GM12878 (cell line): Measurements from ENCODE around the gene MPIG6B. TPM values are rescaled to one million over a fixed set of nuclear protein-coding genes. Genes with fewer than 3 reads are reported as not detected.

Experiments
- ATAC-seq: fragments of 200-7000 bp; cut with Tn5 transposase; 3 replicates; pipeline ENCODE4 v1.9.1; 2020; ENCODE audit warnings: mild to moderate bottlenecking, moderate library complexity
- BruUV-seq: library from RNA; stranded (reverse); fragments of 400-500 nt; replicated peaks from 2 replicates; lab custom pipeline; 2021; lab: Mats Ljungman, UMichigan
- CTCF ChIA-PET: fragments of 300-600 bp; sonication (Branson Sonifier 250); formaldehyde crosslinking; extraction: SDS; loops from one replicate; lab custom pipeline; 2021; ENCODE audit warnings: inconsistent platforms; lab: Yijun Ruan, JAX
- POLR2A ChIA-PET: fragments of 350-600 bp; formaldehyde crosslinking; extraction: SDS; loops from one replicate; lab custom pipeline; 2021; ENCODE audit warnings: inconsistent platforms; lab: Charles Lee
- RAD21 ChIA-PET: fragments of 300-600 bp; sonication (Branson Sonifier 250); formaldehyde crosslinking; loops from one replicate; lab custom pipeline; 2023; ENCODE audit warnings: antibody characterized with exemption; ENCODE audit not compliant: unreplicated experiment; lab: Charles Lee
- SMC1A ChIA-PET: fragments of 300-600 bp; sonication (Branson Sonifier 250); formaldehyde crosslinking; loops from one replicate; lab custom pipeline; 2023; ENCODE audit not compliant: unreplicated experiment, uncharacterized antibody; lab: Charles Lee
- DNase-seq: peaks from one replicate; pipeline ENCODE4 v3.0.0-alpha.2; 2011; ENCODE audit warnings: low read depth, low spot score
- FAIRE-seq: peaks from 3 replicates; lab custom pipeline; 2011; peaks lifted over from hg19 to GRCh38; lab: Jason Lieb, UNC
- H2AFZ ChIP-seq: 2 replicates; pipeline ENCODE4 v1.6.0; 2011; ENCODE audit warnings: low read depth, low read length, control low read depth; ENCODE audit not compliant: control insufficient read depth
- H3K27ac ChIP-seq: 2 replicates; pipeline ENCODE4 v1.5.1; 2011; ENCODE audit warnings: control low read depth; ENCODE audit not compliant: control insufficient read depth, insufficient read depth
- H3K27me3 ChIP-seq, 2 experiments: replicated peaks in 1 of 2; 2 replicates each; pipeline versions ENCODE4 v1.6.0 to v1.6.1; 2011; ENCODE audit warnings: low read length in 1 of 2; ENCODE audit not compliant: control insufficient read depth in 2 of 2, insufficient read depth in 2 of 2
- H3K36me3 ChIP-seq, 2 experiments: 2 replicates each; pipeline ENCODE4 v1.5.1; 2011; ENCODE audit warnings: low read length in 1 of 2; ENCODE audit not compliant: control insufficient read depth in 2 of 2, insufficient read depth in 2 of 2
- H3K4me1 ChIP-seq: 2 replicates; pipeline ENCODE4 v1.6.1; 2011; ENCODE audit warnings: mild to moderate bottlenecking, low read length, moderate library complexity, mixed read lengths; ENCODE audit not compliant: control insufficient read depth, insufficient read depth
- H3K4me2 ChIP-seq: 2 replicates; pipeline ENCODE4 v1.6.0; 2011; ENCODE audit warnings: control low read depth; ENCODE audit not compliant: control insufficient read depth, insufficient read depth
- H3K4me3 ChIP-seq: fragments of 200-600 bp; sonication (generic); 2 replicates; pipeline ENCODE4 v1.5.1; 2016
- H3K79me2 ChIP-seq: 2 replicates; pipeline ENCODE4 v1.6.0; 2011; ENCODE audit warnings: low read length; ENCODE audit not compliant: control insufficient read depth, insufficient read depth
- H3K9ac ChIP-seq: 2 replicates; pipeline ENCODE4 v1.8.0; 2011; ENCODE audit warnings: low read length, control low read depth, mixed read lengths; ENCODE audit not compliant: control insufficient read depth, insufficient read depth
- H3K9me3 ChIP-seq: replicated peaks from 3 replicates; pipeline ENCODE4 v1.5.1; 2011; ENCODE audit warnings: mild to moderate bottlenecking, low read length; ENCODE audit not compliant: control insufficient read depth, insufficient read depth
- H4K20me1 ChIP-seq: 2 replicates; pipeline ENCODE4 v1.6.0; 2011; ENCODE audit not compliant: control insufficient read depth, insufficient read depth
- DPF2 ChIP-seq: fragments of 450-650 bp; IDR thresholded peaks from 2 replicates; pipeline ENCODE4 v1.6.1; 2017; ENCODE audit warnings: mild to moderate bottlenecking
- JUND ChIP-seq: IDR thresholded peaks from 2 replicates; pipeline ENCODE4 v1.6.1; 2012; ENCODE audit warnings: low read depth, mild to moderate bottlenecking, low read length, improper control_type of control experiment, moderate library complexity
- MYB ChIP-seq: fragments of 150-350 bp; IDR thresholded peaks from 2 replicates; pipeline ENCODE4 v1.6.1; 2014; ENCODE audit warnings: mild to moderate bottlenecking, low read depth, low read length, borderline replicate concordance
- NFYB ChIP-seq: IDR thresholded peaks from 2 replicates; pipeline ENCODE4 v1.6.1; 2011; ENCODE audit warnings: low read depth, mild to moderate bottlenecking, low read length, improper control_type of control experiment, moderate library complexity; ENCODE audit not compliant: insufficient read depth
- PAX8 ChIP-seq: fragments of 450-650 bp; IDR thresholded peaks from 2 replicates; pipeline ENCODE4 v1.6.1; 2017; ENCODE audit warnings: mild to moderate bottlenecking, moderate library complexity
- RBBP5 ChIP-seq: fragments of 200-600 bp; sonication (generic); conservative IDR thresholded peaks from 2 replicates; pipeline ENCODE4 v1.6.1; 2016
- RCOR1 ChIP-seq: conservative IDR thresholded peaks from 2 replicates; pipeline ENCODE4 v1.6.1; 2012; ENCODE audit warnings: low read depth, low read length, improper control_type of control experiment
- SMAD5 ChIP-seq: IDR thresholded peaks from 2 replicates; pipeline ENCODE4 v1.6.1; 2016; ENCODE audit warnings: antibody characterized with exemption, low read depth
- WGBS: methylation state at CpG from one replicate; pipeline ENCODE4 v1.1.6; 2016; ENCODE audit warnings: low lambda C conversion rate; ENCODE audit not compliant: insufficient replicate concordance, insufficient coverage; ENCODE audit errors: missing lambda C conversion rate; 5-methylcytosine and 5-hydroxymethylcytosine counted together
- in situ Hi-C: fragments of 300-500 bp; cut with MboI; formaldehyde crosslinking; loops from 9 replicates; pipeline ENCODE4 v1.14.3; 2018; ENCODE audit warnings: mixed read lengths
- intact Hi-C: fragments of 100-400 bp; cut with micrococcal nuclease; formaldehyde crosslinking; loops from one replicate; pipeline ENCODE4 v1.14.2; 2022; ENCODE audit not compliant: unreplicated experiment
- polyA plus RNA-seq, 11 experiments: library from polyadenylated mRNA; depleted of rRNA in 4 of 11; unstranded in 6 of 11; stranded (reverse) in 5 of 11; fragments of >200 nt; fragmentation: Nextera tagmentation in 4 of 11; fragmentation: Illumina TruSeq in 1 of 11; extraction: Ambion mirVana in 4 of 11; extraction: Trizol in 1 of 11; gene quantifications; 1 replicate in 1 of 11; 2 replicates in 10 of 11; pipeline versions ENCODE4 v1.2.1 to v1.2.3, GENCODE V29; 2011 to 2016; ENCODE audit warnings: inconsistent platforms in 2 of 11, missing spikeins in 2 of 11, low read depth in 1 of 11
- total RNA-seq, 4 experiments: library from RNA; depleted of rRNA in 3 of 4; stranded (reverse); fragments of >200 nt in 3 of 4; fragmentation: Illumina TruSeq in 1 of 4; extraction: Trizol in 1 of 4; gene quantifications; 2 replicates each; pipeline versions ENCODE4 v1.2.1 to v1.2.3, GENCODE V29; 2013 to 2021
- TF ChIP-seq, protein P1 (sequence below): fragments of 450-650 bp; formaldehyde crosslinking; IDR thresholded peaks from 2 replicates; pipeline ENCODE4 v1.4.0; 2020; ENCODE audit warnings: mild to moderate bottlenecking, moderate library complexity
- TF ChIP-seq, protein P2 (sequence below): fragments of 450-650 bp; IDR thresholded peaks from 2 replicates; pipeline ENCODE4 v1.6.1; 2017; ENCODE audit warnings: borderline replicate concordance
- TF ChIP-seq, protein P3 (sequence below): fragments of 450-650 bp; IDR thresholded peaks from 2 replicates; pipeline ENCODE4 v1.6.1; 2017; ENCODE audit warnings: mild to moderate bottlenecking

Gene MPIG6B
- total and polyA plus RNA-seq, 10 of the 15 experiments (the other 5 are each of a cell fraction or from before 2014, with no cell fraction given), result not detected

DNA sequence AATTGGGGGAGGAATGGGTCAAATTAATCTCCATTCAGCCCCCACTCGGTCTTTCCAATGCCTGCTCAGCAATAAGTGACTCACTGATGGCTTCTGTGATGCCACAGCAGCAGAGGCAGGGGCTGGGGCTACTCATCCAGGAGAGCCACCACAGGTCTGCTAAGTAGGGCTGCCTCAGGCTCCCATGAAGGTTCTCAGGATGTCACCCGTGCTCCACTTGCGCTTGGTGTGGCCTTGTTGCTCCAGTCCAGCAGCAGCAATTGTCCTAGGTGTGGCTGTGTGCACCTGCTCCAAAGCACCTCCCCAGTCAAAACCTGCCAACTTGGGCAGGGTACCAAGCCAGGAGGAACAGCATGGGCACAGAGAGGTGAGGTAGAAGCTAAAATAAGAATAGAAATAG is 1.0 kb upstream of the MPIG6B start:
- no peaks in the 10 kb centered on the region for H3K9me3 ChIP-seq
- WGBS, result 86% methylated on average over 3 of the region's 3 CpGs

More for the DNA sequence above, 1.0 kb upstream of the MPIG6B start:
- Histone ChIP-seq H3K27ac (no peak overlapping the region), H3K36me3 (no peaks in the 10 kb centered on the region; a peak in 1 of 4 replicates), H3K27me3 (no peaks in the 10 kb centered on the region; a peak in 1 of 4 replicates), H3K79me2 (no peaks in the 10 kb centered on the region), H4K20me1 (no peaks in the 10 kb centered on the region), H3K9ac (no peak overlapping the region), H2AFZ (no peak overlapping the region), H3K4me2 (no peak overlapping the region), H3K4me1 (peaks cover 2% of the 10 kb centered on the region), H3K4me3 (no peak overlapping the region)
- TF ChIP-seq, protein P1, sequence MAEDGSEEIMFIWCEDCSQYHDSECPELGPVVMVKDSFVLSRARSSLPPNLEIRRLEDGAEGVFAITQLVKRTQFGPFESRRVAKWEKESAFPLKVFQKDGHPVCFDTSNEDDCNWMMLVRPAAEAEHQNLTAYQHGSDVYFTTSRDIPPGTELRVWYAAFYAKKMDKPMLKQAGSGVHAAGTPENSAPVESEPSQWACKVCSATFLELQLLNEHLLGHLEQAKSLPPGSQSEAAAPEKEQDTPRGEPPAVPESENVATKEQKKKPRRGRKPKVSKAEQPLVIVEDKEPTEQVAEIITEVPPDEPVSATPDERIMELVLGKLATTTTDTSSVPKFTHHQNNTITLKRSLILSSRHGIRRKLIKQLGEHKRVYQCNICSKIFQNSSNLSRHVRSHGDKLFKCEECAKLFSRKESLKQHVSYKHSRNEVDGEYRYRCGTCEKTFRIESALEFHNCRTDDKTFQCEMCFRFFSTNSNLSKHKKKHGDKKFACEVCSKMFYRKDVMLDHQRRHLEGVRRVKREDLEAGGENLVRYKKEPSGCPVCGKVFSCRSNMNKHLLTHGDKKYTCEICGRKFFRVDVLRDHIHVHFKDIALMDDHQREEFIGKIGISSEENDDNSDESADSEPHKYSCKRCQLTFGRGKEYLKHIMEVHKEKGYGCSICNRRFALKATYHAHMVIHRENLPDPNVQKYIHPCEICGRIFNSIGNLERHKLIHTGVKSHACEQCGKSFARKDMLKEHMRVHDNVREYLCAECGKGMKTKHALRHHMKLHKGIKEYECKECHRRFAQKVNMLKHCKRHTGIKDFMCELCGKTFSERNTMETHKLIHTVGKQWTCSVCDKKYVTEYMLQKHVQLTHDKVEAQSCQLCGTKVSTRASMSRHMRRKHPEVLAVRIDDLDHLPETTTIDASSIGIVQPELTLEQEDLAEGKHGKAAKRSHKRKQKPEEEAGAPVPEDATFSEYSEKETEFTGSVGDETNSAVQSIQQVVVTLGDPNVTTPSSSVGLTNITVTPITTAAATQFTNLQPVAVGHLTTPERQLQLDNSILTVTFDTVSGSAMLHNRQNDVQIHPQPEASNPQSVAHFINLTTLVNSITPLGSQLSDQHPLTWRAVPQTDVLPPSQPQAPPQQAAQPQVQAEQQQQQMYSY (CRISPR knock-in tag), result no peak
- TF ChIP-seq PAX8, result no peak
- TF ChIP-seq RCOR1, result no peak
- TF ChIP-seq MYB, result no peak
- TF ChIP-seq RBBP5, result no peak
- TF ChIP-seq, protein P2, sequence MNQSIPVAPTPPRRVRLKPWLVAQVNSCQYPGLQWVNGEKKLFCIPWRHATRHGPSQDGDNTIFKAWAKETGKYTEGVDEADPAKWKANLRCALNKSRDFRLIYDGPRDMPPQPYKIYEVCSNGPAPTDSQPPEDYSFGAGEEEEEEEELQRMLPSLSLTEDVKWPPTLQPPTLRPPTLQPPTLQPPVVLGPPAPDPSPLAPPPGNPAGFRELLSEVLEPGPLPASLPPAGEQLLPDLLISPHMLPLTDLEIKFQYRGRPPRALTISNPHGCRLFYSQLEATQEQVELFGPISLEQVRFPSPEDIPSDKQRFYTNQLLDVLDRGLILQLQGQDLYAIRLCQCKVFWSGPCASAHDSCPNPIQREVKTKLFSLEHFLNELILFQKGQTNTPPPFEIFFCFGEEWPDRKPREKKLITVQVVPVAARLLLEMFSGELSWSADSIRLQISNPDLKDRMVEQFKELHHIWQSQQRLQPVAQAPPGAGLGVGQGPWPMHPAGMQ, result no peak
- TF ChIP-seq, protein P3, sequence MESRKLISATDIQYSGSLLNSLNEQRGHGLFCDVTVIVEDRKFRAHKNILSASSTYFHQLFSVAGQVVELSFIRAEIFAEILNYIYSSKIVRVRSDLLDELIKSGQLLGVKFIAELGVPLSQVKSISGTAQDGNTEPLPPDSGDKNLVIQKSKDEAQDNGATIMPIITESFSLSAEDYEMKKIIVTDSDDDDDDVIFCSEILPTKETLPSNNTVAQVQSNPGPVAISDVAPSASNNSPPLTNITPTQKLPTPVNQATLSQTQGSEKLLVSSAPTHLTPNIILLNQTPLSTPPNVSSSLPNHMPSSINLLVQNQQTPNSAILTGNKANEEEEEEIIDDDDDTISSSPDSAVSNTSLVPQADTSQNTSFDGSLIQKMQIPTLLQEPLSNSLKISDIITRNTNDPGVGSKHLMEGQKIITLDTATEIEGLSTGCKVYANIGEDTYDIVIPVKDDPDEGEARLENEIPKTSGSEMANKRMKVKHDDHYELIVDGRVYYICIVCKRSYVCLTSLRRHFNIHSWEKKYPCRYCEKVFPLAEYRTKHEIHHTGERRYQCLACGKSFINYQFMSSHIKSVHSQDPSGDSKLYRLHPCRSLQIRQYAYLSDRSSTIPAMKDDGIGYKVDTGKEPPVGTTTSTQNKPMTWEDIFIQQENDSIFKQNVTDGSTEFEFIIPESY, result no peak
- no peak for TF ChIP-seq DPF2
- no peak for TF ChIP-seq SMAD5
- no peak for TF ChIP-seq NFYB
- no peak for TF ChIP-seq JUND
- intact Hi-C loops, result no loop called here
- ChIA-PET CTCF (interaction anchor here (2.8 kb wide), 1 partner anchor 48 kb away, joined by 12 read pairs; no protein-coding TSS in a partner anchor), SMC1A (interaction anchor here (1.3 kb wide), 1 partner anchor 48 kb away, joined by 5 read pairs; no protein-coding TSS in a partner anchor), POLR2A (no interaction called here), RAD21 (interaction anchor here (1.5 kb wide), 1 partner anchor 48 kb away, joined by 3 read pairs; no protein-coding TSS in a partner anchor)
- FAIRE-seq, result no peak
- BruUV-seq, result no TSS peak
- in situ Hi-C loops, result no loop called here
- no peak for DNase-seq
- ATAC-seq, result no peak
